HG03378 (cell line): Measurements from ENCODE around the gene RPAP2.
"Not testable (repeated sequence)": the region's sequence is repeated elsewhere in the genome, so short reads cannot be mapped to it uniquely, and the experiment has no call there.

Source experiments
- ATAC-seq: cut with Tn5 transposase; IDR thresholded peaks from one replicate; pipeline ENCODE4 v1.9.1; 2021; ENCODE audit warnings: mild to moderate bottlenecking, moderate library complexity; ENCODE audit not compliant: unreplicated experiment

The RPAP2 gene

DNA sequence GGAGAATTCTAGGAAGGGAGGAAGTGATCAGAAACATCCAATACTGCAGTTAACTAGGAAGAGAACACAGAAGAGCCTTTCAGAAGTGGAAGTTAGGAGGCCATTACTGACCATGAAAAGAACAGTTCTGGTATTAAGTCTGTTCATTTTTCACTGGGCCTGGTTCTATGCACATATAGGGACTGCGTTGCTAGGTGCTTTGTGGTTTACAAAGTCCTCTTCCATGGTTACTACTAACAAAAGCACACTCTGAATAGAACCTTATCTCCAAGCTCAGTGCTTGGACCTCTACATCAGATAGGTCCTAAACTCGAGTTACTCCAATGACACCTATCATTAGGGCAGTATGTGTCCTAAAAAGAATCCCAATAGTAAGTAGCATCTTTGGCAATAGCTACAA is 75.4 kb downstream of the RPAP2 start:
- no peak for ATAC-seq

DNA sequence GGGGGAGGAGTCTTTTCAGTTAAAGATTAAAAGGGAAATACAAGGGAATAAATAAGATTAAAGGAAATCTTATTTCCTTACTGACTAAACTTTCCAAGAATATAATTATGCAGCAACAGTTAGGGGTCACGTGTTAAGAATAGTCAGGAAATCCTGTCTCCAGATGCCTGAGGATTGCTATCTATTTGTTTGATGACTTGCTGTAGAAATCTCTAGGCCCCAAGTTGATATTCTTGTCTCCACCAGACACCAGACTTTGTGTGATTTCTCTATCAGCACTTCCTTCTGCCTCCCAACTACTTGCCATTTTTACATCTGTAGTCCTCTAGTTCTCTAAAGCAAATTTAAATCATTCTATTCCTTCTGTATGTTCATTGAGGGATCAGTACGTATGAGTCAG is 77.5 kb downstream of the RPAP2 start:
- ATAC-seq = no peak

DNA sequence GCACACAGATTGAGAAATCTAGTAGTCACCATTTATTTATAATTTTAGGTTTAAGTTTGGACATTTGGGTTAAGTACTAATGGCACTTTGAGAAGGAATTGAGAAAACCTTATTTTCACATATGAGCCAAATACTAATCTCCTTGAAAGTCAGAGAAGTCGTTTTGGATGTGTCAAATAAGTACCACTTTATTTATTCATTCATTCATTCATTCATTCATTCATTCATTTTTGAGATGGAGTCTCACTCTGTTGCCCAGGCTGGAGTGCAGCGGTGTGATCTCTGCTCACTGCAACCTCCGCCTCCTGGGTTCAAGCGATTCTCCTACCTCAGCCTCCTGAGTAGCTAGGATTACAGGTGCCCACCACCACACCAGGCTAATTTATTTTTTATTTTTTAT is 79.1 kb downstream of the RPAP2 start:
- not testable (repeated sequence) for ATAC-seq

DNA sequence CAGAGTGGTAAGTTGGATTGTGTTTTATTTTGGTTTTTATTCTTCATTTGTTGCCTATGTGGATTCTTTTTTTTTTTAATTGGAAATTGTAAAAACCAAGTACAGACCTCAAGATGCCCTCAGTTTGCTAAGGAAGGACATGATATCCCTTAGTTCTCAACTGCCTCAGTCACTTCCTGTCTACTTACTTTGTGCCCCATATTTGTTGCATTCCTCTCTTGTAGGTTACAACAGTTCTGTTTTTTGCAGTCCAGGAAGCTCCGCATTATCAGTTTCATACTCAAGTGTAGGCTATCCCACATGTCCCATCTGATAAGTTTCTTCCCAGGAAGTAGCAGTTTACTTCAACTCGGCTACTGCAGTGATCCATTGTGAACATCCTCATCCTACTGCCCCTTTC is 82.0 kb downstream of the RPAP2 start:
- ATAC-seq = no peak

DNA sequence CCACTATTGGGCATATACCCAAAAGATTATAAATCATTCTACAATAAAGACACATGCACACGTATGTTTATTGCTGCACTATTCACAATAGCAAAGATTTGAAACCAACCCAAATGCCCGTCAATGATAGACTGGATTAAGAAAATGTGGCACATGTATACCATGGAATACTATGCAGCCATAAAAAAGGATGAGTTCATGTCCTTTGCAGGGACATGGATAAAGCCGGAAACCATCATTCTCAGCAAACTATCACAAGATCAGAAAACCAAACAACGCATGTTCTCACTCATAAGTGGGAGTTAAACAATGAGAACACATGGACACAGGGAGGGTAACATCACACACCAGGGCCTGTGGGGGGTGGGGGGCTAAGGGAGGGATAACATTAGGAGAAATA is 95.1 kb downstream of the RPAP2 start:
- ATAC-seq = not testable (repeated sequence)

DNA sequence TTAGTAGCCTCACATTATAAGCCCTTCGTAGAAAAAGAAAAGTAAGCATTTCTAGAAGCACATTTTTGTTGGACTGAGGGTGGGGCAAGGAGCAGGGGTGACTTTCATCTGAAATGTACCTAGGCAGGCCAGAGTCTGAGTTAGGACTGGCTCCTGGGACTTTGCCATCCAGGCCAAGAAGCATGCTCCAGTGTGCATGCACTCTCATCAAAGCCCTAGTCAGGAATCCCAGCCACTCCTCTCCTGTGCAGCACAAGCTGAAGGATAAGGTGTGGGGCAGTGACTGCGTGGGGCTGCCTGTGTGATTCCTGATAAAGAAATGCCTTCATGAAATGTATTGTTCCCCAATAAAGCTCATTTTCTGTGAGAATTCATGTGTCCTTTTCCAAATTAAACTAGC is 99.7 kb downstream of the RPAP2 start:
- no peak for ATAC-seq

DNA sequence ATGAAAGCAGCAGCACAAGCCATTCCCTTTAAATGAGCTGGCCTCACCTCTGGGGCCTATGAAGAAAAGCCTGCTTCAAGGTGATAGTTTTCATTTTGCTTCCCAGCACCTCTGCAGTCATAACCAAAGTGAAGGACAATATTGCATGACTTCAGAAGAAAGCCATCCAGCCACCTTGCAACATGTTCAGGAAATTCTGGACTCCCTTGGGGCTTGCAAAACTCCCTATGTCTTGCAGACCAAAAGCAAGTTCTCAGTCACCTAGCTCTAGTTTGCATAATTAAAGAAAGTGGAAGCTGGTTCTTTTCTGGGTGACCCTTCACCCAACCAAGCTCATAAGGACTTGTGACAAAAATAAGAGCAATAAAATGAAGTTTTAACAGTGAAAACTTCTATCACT is 100.2 kb downstream of the RPAP2 start:
- ATAC-seq = peak; percentile 97

DNA sequence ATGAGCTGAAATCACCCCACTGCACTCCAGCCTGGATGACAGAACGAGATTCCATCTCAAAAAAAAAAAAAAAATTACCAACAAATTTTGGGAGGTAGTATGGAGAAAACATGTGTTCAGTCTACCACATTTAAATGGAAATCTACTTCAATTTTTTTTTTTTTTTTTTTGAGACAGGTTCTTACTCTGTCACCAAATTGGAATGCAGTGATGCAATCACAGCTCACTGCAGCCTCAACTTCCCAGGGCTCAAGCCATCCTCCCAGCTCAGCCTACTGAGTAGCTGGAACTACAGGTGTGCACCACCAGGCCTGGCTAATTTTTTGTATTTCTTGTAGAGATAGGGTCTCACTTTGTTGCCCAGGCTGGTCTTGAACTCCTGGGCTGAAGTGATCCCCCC is 105.8 kb downstream of the RPAP2 start:
- ATAC-seq = no peak

DNA sequence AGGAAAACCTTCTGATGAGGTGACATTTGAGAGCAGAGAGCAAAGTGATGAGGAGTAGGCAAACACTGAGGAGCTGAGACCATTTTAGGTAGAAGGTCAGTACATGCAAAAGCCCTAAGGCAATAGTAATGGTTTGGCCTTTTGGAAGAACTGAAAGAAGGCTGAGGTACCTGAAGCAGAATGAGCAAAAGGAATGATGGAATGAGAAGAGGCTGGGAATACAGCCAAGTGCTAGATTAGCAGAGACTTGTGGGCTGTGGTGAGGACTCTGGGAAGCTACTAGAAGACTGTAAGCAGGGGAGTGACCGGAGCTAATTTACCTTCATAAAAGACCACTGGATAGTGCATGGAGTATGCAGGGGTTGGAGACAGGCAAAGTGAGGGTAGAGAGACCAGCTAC is 110.0 kb downstream of the RPAP2 start:
- ATAC-seq = no peak

DNA sequence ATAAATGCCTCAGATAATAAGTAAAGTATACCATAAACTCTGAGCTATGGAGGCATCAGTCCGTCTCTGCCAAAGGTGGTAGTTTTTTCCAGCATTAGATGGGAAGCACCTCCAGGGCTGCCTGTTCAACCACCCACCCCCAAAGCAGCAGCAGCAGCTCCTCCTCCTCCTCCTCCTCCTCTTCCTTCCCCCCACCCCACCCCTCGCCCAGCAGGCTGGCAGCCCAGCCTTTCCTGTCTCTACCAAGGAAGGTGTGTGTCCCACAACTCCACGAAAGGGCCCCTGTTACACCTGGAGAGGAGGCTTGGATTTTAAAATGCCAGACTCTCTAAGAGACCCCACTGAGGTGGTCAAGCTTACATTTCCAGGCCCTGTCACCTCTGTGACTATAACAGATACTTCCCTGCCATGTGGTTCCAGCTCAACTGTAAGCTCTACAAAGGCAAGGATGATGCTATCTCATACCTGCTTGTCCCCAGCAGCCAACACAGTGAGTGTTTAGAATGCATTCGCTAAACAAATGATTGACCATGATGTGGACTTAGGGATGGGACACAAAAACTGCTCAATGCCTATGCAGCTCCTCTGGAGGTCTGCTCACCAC is 111.2 kb downstream of the RPAP2 start:
- ATAC-seq = no peak

DNA sequence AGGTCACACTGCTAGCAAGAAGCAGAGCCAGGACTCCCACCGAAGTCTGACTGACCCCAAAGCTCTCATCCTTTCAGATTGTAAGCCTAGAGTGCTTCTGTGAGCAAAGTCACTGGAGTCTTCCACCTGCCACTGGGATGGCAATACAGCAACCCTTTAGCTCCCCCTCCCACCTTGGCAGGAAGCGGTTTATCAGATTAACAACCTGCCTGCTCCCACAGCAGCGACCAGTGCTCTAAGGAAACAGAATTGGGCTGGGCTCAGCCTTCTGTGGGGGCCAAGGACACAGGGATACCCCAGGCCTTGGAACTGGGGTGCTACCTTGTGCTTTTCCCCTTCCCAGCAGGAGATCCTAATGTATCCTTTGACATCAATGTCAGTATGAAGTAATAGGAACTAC is 111.8 kb downstream of the RPAP2 start:
- ATAC-seq = no peak

DNA sequence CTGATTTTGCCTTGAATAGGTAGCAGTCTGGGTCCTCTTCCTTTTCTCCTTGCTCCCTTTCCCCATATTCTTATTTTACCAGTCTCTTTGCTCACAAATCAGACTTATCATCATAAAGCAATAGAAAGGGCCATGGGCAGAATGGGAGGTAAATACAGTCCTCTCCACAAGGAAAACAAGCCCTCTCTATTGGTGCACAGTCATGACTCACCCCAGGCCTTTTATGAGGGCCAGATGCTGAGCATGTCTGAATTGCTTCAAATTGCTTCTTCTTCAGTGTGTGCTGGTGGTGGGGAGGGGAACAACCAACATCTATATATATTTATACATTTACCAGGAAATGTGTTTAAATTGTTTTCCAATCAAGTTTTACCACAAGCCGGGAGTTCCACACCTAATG is 112.7 kb downstream of the RPAP2 start:
- no peak for ATAC-seq

DNA sequence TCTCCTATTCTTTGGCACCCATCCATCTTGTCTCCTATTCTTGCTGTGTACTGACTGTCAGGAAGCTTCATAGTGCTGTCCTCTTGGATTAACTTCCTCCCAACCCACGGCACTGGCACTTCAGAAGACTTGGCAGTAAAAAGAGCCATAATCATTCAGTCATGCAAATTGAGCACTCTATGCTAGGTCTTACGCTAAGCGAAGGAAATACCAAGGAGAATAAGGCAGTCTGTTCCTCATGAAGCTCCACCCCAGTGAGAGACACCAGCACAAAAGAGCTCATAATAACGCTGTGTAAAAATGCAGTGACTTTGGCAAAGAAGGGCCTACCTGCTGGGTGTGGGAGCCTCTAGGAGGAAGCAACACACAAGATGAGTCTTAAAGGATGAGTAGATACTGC is 120.8 kb downstream of the RPAP2 start:
- no peak for ATAC-seq

DNA sequence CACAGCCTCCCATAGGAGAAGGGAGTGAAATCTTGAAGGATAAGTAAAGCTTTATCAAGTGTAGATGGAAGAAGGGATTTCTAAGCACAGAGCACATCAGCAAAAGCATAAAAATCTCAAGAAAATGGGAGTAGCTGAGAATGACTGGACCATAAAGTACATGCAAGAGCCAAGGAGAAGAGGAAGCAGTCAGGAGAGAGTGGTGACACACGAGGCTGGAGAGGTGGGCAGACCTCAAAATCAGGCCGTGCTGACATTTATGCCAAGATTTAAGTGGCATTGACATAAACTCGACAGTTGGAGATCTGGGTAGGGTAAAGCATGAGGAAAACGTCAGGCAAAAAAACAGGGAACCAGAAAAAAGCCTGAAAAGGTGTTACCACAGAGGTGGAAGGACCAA is 125.5 kb downstream of the RPAP2 start:
- no peak for ATAC-seq

DNA sequence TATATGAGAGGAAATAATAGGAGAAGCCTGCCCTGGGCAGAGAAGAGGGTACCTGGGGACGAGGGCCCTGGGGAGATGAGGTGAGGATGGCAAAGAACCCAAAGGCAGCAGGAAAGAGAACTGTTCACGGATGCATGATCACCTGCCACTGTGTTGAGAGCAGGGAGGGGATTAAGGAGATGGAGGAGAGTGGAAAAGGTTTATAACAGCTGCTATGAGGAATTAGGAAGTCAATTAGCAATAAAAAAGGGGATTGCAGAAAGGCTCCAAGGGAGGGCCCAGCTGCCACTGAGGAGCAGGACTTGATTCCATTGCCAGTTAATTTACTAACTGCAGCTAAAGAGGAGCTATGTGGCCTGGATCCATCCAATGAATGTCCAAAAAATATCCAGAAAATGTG is 126.8 kb downstream of the RPAP2 start:
- no peak for ATAC-seq

DNA sequence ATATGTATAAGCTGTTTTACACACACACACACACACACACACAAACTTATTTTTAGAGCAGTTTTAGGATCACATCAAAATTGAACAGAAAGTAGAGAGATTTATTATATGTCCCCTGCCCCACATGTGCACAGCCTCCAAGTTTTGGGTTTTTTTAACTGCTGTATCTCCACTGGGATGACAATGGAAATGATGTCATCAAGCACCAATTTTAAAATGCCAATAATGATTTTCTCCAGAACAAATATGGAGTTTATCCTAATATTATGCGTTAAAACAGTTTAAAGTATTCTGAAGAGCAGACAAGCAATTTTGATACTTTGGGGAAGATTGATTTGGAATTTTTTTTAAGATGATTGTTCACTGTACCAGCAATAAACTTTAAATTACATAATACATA is 131.2 kb downstream of the RPAP2 start:
- no peak for ATAC-seq

DNA sequence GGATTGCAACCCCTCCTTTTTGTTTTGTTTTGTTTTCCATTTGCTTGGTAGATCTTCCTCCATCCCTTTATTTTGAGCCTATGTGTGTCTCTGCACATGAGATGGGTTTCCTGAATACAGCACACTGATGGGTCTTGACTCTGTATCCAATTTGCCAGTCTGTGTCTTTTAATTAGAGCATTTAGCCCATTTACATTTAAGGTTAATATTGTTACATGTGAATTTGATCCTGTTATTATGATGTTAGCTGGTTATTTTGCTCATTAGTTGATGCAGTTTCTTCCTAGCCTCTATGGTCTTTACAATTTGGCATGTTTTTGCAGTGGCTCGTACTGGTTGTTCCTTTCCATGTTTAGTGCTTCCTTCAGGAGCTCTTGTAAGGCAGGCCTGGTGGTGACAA is 135.7 kb downstream of the RPAP2 start:
- ATAC-seq = not testable (repeated sequence)

DNA sequence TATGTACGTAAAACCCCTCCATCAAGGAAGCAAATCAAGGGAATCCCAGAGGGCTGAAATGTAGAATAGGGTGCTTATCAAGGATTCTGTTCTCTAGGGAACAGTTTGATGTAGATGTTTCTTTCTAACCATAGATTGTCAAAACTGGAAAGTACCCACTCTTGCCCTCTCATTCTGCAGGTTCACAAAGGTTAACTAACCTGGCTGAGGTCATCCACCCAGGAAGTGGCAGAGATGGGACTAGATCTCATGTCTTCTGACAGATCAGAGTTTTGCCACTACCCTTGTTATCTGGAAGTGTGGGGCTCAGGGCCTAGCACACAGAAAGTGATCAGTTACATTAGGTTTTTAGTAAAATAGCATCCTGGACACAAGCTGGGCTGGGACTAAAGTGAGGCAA is 140.4 kb downstream of the RPAP2 start:
- ATAC-seq = no peak

DNA sequence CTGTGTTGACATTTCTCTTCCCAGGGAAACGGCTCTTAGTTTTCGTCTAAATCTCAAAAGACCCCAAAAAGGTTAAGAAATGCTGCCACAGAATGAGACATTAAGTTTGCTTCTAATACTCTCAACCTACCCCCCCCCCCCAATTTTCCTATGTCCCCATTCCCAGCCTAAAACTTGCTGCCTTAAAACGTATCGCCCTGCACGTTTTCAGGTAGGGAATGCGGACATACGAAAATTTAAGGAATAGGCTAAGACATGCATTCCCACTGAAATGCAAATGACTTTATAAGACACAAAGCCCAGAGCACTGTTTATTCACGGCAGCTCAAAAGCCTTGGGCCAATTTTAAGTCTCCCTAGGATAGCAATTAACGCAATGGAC is 142.4 kb downstream of the RPAP2 start:
- ATAC-seq = no peak

DNA sequence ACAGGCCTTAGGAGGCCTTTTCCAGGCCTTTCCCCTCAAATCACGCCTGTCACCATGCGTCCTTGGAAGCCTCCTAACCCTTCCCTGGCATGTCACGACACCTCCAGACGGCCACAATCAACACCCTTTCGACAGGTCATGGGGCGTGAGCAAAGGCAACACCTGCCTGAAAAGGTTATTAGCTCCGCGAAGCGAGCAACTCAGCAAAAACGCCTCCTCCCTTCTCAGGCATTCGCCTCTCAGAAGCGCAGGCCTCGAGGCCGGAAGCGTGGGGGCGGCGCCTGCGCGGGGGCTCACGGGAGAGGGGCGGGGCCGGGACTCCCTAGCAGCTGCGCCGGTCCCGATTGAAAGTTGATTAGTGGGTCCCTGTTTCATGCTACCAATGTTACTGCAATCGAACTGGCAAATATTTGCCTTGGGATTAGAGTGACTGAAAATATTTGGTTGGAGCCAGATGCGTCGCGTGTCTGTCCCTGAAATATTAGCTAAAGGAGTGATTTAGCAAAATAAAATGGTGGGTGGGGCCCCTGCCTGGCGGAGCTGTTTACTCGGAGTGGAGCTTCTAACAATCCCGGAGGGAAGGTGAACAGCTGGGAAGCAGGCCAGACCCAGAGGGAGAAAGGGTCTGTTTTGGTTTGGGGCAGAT is 143.0 kb downstream of the RPAP2 start:
- no peak for ATAC-seq

DNA sequence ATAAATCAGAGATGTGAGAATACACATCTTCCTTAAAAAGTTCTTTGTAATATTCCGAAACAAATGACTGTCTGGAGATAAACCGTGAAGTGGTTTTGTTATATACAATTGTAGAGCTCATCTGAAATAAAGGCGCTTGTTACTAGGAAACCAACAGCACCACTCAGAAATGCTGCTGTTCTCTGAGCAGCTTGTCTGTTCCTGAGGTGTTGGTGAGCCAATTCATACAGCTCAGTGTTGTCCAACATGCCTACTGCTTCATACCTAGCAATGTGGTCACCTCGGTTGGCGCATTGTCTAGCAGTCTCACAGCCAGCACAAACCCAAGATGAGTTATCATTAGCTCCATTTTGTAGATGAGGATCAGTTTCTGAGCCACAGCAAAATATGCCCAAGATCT is 143.5 kb downstream of the RPAP2 start:
- no peak for ATAC-seq

DNA sequence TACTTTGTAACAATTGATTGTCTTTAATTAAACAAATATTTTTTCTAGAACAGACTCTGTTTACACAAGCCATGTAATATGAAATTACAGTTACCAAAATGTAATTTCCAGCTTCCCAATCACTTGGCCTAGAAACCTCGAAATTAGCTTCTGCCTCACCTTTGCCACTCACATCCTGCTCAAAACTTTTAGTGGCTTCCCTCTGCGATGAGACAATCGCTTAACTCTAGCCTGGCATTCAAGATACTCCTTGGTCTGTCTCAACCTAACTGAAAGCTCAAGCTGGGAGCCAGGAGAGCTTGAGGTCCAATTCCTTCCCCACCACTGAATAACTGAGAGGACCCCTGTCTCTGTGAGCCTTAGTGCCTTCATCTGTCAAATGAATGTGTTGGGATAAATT is 145.0 kb downstream of the RPAP2 start:
- no peak for ATAC-seq

DNA sequence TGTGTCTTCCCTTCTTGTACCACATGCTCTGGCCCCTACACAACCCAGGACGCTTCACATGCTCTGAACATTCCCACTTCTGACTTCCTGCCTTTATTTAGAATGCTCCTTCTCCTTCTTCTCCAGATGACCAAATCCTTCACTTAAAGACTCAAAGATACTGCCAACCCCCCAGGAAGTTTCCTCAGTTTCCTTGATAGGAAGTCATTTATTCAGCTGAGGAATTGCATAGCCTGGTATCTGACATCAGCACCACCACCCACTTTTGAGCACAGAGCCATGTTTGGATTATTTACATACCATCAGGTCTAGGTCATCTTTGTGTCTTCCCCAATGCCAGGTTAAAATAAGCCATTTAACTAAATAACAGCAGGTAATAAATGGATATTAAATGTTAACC is 145.5 kb downstream of the RPAP2 start:
- no peak for ATAC-seq
